GM19351 (cell line): ENCODE data around the gene C10orf90.

Source experiments
- ATAC-seq: cut with Tn5 transposase; IDR thresholded peaks from one replicate; pipeline ENCODE4 v1.9.1; 2021; ENCODE audit warnings: mild to moderate bottlenecking, moderate library complexity; ENCODE audit not compliant: unreplicated experiment

C10orf90 gene

GRCh38 chr10:126586878-126587277, 83.6 kb downstream of the C10orf90 start:
- no peak for ATAC-seq

- no peak for ATAC-seq
Measured at GRCh38 chr10:126586128-126586527, 84.4 kb downstream of the C10orf90 start.

- ATAC-seq, result no peak
Measured at GRCh38 chr10:126585249-126586017, 85.1 kb downstream of the C10orf90 start.

- no peak for ATAC-seq
Measured at GRCh38 chr10:126584836-126585235, 85.7 kb downstream of the C10orf90 start.

GRCh38 chr10:126583552-126584200, 86.8 kb downstream of the C10orf90 start:
- ATAC-seq, result no peak

GRCh38 chr10:126581648-126582046, 88.8 kb downstream of the C10orf90 start:
- no peak for ATAC-seq

GRCh38 chr10:126580873-126581647, 89.4 kb downstream of the C10orf90 start:
- ATAC-seq, result no peak

- ATAC-seq, result no peak
Measured at GRCh38 chr10:126576336-126576735, 94.2 kb downstream of the C10orf90 start.

GRCh38 chr10:126570621-126571602, 99.6 kb downstream of the C10orf90 start:
- ATAC-seq, result no peak

GRCh38 chr10:126570245-126570570, 100.3 kb downstream of the C10orf90 start:
- no peak for ATAC-seq

GRCh38 chr10:126569513-126570244, 100.8 kb downstream of the C10orf90 start:
- no peak for ATAC-seq

GRCh38 chr10:126568809-126569385, 101.6 kb downstream of the C10orf90 start:
- no peak for ATAC-seq

- ATAC-seq, result no peak
Measured at GRCh38 chr10:126565871-126566270, 104.6 kb downstream of the C10orf90 start.

- no peak for ATAC-seq
Measured at GRCh38 chr10:126565441-126565840, 105.1 kb downstream of the C10orf90 start.

- no peak for ATAC-seq
Measured at GRCh38 chr10:126564326-126564888, 106.1 kb downstream of the C10orf90 start.

GRCh38 chr10:126563361-126563760, 107.1 kb downstream of the C10orf90 start:
- no peak for ATAC-seq

- no peak for ATAC-seq
Measured at GRCh38 chr10:126561921-126562680, 108.4 kb downstream of the C10orf90 start.

GRCh38 chr10:126561294-126561920, 109.1 kb downstream of the C10orf90 start:
- no peak for ATAC-seq
